ENCODE measurements around the gene RAD54L2. TPM values are rescaled to one million over a fixed set of nuclear protein-coding genes. Genes with fewer than 3 reads are reported as not detected.
"Not testable (repeated sequence)": the region's sequence is repeated elsewhere in the genome, so short reads cannot be mapped to it uniquely, and the experiment has no call there.

RAD54L2 gene
- total RNA-seq, 1 experiment from 2014 or later, result 5.8 TPM

DNA sequence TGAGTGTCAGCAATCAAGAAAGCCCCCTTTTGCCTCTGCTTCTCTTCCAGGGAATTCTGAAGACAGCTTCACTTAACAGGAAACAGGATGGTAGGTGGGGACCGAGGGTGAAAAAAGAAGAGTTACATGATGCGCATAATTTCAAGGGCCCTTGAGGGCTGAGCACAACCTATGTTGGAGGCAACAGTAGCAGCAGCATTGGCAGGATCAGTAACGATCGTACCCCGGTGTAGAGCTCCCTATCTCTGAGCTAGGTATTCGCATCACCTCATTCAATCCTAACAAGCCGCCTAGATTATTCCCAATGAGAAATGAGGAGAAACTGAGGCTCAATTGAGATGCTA lies 432 bp upstream of the RAD54L2 start:
- no peak for DNase-seq (ENCODE audit: low read depth)
- in situ Hi-C loops (cut with HindIII; ENCODE audit: low pct_unique_long_range_greater_than_20kb, low sequenced_read_pairs), result no loop called here

DNA sequence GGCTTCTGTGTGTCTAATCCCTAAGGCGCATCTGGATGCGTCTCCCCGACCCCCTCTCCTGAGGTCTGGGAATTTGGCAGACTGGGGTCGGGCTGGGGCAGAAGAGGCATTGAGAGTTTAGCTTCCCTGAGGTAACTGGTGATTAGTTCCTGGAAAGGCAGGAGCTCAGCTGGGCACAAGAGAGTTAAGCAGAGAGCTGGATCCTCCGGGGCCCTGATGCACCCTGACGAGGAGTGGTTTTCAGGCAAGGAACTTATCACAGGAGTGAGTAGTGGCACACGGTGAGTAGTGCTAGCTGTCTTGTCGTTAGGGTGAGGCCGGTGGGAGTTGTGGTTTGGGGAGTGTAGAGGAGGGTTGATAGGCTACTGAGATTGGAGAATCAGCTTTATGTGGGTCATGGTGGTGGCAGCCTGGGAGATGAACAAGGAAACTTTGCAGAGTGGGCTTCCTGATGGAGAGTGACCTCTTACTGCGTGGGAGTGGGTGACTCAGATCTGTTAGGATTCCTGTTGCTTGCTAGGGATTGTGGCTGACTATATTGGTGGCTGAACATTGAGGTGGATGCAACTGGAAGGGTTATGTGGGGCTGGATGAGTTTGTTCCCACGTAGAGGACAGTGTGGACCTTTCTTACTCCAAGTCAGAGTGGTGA lies 897 bp downstream of the RAD54L2 start:
- in situ Hi-C loops (cut with HindIII; ENCODE audit: low pct_unique_long_range_greater_than_20kb, low sequenced_read_pairs), result no loop called here

DNA sequence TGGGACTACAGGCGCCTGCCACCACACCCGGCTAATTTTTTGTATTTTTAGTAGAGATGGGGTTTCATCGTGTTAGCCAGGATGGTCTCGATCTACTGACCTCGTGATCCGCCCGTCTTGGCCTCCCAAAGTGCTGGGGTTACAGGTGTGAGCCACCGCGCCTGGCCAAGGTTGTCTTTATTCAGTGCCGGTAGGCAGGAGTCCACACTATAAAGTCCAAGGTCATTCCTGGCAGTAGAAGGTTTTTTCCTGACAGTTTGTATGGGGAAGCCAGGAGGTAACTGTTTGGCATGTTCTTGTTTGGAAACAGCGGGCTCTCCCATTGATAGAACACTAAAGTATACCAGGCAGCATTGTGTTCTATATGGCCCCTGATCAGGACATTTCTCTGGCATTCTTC lies 4.1 kb downstream of the RAD54L2 start:
- in situ Hi-C loops (cut with HindIII; ENCODE audit: low pct_unique_long_range_greater_than_20kb, low sequenced_read_pairs); DNase-seq (ENCODE audit: low read depth): not testable (repeated sequence)

More for the DNA sequence above, 897 bp downstream of the RAD54L2 start:
- DNase-seq (ENCODE audit: low read depth), result peak; percentile 30

DNA sequence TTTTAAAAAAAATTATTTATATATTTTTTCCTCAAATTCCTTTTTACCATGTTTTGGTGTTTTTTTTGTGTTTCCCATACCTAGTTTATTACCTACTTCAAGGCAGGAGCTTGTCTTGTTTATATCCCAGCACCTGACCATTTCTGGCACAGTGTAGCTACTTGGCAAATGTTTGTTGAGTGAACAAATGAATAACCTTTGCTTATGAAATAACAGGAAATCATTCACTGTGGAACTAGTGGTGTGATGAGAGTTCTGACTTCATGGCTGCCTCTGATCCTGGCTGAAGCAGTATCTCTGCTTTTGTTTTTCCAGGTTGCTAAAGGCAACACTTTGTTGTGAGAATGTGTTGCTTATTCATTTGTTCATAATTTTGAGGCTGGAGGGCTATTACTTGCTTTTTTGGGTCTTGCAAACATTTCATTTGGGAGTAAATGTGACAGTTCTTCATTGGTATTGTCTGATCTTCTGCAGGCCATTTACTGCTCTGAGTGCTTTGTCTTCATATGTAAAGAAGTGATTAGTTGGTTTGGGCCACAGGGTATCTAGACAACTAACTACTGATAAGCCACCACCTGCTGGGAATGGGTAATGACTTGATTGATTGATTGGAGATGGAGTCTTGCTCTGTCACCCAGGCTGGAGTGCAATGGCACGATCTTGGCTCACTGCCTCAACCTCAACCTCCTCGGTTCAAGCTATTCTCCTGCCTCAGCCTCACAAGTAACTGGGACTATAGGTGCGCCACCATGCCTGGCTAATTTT lies 5.7 kb downstream of the RAD54L2 start:
- in situ Hi-C loops (cut with HindIII; ENCODE audit: low pct_unique_long_range_greater_than_20kb, low sequenced_read_pairs), result no loop called here
- peak; percentile 14 for DNase-seq (ENCODE audit: low read depth)

DNA sequence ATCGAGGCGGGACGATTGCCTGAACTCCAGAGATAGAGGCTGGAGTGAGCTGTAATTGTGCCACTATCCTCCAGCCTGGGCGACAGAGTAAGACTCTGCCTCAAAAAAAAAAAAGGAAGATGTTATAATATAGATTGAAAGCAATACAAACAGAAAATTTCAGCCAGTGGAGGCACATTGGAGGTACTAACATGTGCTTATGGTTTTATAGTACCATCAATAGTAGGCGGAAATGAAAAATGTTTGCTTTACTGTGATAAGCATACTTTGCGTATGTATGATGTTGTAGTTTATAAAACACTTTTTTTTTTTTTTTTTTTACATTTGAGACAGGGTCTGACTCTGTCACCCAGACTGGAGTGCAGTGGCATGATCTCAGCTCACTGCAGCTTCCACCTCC lies 8.8 kb downstream of the RAD54L2 start:
- in situ Hi-C loops (cut with HindIII; ENCODE audit: low pct_unique_long_range_greater_than_20kb, low sequenced_read_pairs), result no loop called here
- no peak for DNase-seq (ENCODE audit: low read depth)

DNA sequence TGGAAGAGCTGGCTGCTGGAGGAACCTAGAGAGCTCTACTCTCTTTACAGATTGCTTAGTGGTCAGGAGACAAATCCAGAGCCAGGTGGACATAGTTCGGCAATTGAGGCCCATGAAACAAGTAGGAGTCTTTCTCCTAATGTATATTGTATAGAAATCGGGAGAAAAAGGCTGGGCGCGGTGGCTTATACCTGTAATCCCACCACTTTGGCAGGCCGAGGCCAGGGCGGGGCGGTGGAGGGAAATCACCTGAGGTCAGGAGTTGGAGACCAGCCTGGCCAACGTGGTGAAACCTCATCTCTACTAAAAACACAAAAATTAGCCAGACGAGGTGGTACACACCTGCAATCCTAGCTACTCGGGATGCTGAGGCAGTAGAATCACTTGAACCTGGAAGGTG lies 10.8 kb downstream of the RAD54L2 start:
- in situ Hi-C loops (cut with HindIII; ENCODE audit: low pct_unique_long_range_greater_than_20kb, low sequenced_read_pairs), result no loop called here

DNA sequence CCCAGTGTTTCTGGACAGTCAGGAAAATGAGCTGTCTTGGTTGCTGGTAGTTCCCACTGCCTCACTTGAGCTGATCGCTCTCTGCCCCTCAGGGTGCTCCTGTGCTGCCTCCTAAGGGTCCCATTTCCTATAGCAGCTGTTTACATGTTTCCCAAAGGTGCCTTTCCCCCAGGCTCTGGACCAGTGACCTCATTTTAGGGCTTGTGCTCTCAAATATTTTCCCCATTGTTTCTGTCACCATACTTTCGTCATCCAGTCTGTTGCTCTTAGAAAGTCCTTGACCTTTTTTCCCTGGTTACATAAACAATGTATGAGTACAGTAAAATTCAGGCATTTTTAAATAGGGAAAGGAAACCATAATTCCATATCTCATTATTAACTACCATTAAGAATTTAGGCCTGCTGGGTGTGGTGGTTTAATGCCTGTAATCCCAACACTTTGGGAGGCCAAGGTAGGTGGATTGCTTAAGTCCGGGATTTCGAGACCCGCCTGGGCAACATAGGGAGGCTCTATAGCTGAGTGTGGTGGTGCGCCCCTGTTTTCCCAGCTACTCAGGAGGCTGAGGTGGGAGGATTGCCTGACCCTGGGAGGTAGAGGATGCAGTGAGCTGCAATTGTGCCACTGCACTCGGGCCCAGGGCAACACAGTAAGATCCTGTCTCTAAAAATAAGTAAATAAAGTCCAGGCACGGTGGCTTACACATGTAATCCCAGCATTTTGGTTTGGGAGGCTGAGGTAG lies 11.7 kb downstream of the RAD54L2 start:
- in situ Hi-C loops (cut with HindIII; ENCODE audit: low pct_unique_long_range_greater_than_20kb, low sequenced_read_pairs), result no loop called here
- DNase-seq (ENCODE audit: low read depth), result no peak

More for the DNA sequence above, 10.8 kb downstream of the RAD54L2 start:
- no peak for DNase-seq (ENCODE audit: low read depth)

DNA sequence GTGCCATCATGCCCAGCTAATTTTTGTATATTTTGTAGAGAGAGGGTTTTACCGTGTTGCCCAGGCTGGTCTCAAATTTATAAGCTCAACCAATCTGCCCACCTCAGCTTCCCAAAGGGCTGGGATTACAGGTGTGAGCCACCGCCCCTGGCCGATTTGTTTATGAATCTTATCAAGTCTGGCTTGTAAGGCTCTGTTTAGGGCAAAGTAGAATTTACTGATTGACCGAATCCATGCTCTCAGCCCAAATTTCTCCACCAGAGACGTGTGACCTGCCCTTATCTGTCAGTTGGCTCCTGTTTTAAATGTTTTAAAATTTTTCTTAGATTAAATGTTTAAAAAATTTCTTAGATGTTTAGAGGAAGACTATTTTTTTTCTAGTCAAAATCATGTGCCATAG lies 19.5 kb downstream of the RAD54L2 start:
- in situ Hi-C loops (cut with HindIII; ENCODE audit: low pct_unique_long_range_greater_than_20kb, low sequenced_read_pairs), result no loop called here
- DNase-seq (ENCODE audit: low read depth), result no peak

DNA sequence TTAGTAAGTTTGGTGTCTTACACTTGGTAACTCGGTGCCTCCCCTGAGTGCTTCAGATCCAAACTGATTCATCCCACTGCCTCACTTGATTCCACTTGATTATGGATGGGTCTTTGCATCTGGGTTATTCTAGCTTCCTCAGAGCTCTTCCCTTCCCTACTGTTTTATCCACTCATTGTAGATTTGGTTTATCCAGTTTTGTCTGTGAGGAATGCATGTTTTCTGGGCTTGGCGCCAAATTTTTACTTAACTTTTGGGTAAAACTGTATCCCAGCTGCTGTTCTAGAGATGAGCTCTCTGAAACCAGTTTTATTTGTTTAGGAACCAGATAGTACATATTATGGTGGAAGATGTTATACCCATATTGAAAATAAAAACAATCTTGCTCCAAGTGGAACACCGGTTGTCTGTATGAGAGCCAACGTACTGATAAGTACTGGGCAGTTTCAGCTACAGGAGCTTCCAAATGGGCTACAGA lies 20.9 kb downstream of the RAD54L2 start:
- DNase-seq (ENCODE audit: low read depth), result no peak
- in situ Hi-C loops (cut with HindIII; ENCODE audit: low pct_unique_long_range_greater_than_20kb, low sequenced_read_pairs), result no loop called here

DNA sequence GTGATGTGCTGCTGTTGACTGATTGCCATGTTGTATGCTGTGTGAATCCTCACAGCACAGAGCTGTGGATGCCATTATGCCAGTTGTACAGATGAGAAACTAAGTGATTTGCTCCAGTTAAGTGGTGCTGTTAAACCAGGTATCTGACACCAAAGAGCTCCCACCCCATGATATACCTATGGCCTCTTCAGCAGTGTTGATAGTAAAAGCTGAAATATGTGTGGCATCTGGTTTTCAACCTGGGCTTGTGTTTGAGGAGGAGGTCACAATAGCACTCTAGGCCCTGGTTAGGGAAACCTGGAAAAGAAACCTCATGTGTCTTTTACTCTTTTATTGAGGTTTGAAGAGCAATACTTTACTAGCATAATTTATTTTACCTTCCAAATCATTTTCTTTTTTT lies 21.4 kb downstream of the RAD54L2 start:
- in situ Hi-C loops (cut with HindIII; ENCODE audit: low pct_unique_long_range_greater_than_20kb, low sequenced_read_pairs), result no loop called here
- DNase-seq (ENCODE audit: low read depth), result no peak

DNA sequence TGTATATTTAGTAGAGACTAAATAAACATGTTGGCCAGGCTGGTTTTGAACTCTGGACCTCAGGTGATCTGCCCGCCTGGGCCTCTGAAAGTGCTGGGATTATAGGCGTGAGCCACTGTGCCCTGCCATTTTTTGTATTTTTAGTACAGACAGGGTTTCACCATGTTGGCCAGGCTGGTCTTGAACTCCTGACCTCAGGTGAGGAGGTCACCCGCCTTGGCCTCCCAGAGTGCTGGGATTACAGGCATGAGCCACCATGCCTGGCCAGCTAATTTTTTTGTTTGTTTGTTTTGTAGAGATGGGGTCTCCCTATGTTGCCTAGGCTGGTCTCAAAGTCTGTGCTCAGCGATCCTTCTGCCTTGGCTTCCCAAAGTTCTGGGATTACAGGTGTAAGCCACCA lies 23.9 kb downstream of the RAD54L2 start:
- in situ Hi-C loops (cut with HindIII; ENCODE audit: low pct_unique_long_range_greater_than_20kb, low sequenced_read_pairs); DNase-seq (ENCODE audit: low read depth): not testable (repeated sequence)

DNA sequence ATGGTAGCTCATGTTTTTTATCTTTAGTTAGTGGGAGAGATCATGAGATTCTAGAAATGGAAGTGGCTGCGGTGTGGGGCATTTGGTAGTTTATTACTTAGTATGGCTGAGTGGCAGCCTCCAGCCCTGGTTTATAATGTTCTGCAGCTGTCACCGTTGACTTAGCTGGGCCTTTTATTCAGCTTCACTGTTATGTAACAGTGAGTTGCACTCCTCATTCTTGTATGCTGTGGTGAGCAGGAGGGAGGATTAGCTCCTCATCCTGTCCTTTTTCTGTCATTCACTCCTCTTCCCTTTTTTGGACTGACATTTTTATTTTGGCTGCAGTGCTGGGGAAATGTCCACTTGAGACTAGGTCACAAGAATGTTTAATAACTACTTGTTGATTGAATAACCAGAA lies 29.5 kb downstream of the RAD54L2 start:
- no peak for DNase-seq (ENCODE audit: low read depth)
- in situ Hi-C loops (cut with HindIII; ENCODE audit: low pct_unique_long_range_greater_than_20kb, low sequenced_read_pairs), result no loop called here

DNA sequence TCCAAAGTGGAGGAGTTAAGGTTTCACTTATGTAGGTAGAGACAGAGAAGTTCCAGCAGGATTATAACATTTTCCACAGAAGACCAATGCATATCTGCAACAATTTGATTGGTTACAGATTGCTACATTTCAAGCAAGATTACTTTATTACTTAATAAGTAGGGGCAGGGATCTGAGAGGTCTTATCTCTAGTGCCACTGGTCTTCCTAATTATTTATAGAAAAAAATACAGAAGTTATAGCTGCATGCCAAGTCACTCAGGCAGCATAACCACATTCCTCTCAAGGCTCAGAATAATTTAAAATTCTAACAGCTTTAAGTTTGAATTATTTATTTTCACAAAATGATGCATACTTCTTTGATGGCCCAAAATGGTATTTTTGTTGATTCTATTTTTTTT lies 30.5 kb downstream of the RAD54L2 start:
- in situ Hi-C loops (cut with HindIII; ENCODE audit: low pct_unique_long_range_greater_than_20kb, low sequenced_read_pairs), result no loop called here
- DNase-seq (ENCODE audit: low read depth), result no peak

DNA sequence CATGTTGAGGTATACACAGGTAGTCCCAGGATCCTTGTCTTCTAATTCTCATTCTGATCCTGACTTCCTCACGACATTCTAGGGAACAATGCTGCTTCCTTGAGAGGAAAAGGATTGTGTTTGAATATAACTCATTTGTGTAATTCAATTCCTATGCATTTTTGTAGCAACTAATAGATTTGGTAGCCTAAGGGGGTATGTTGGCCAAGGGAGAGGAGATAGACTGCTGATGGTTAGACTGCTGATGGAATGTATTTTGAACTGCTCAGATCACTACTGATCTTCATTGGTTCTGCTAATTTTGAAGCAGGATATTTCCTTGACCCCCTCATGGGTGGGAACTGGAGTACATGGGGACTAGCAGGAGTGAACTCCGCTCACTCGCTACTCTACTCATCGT lies 39.7 kb downstream of the RAD54L2 start:
- in situ Hi-C loops (cut with HindIII; ENCODE audit: low pct_unique_long_range_greater_than_20kb, low sequenced_read_pairs), result no loop called here
- no peak for DNase-seq (ENCODE audit: low read depth)

DNA sequence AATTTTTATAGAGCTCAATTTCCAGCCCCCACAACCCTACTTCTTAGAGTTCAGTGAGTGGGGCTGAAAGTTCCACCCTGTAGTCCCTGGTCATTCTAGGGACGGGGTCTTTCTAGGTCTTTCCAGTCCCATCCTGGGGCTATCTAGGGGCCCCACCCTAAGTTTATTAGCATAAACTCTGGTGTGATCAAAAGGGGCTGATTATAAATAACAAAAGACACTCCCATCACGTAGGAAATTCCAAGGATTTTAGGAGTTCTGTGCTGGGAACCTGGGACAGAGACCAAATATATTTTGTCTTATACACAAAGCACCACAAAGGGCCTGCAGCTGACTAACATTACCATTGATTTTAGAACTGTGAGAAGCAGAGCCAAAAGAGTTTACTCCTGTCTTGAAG lies 41.9 kb downstream of the RAD54L2 start:
- in situ Hi-C loops (cut with HindIII; ENCODE audit: low pct_unique_long_range_greater_than_20kb, low sequenced_read_pairs), result no loop called here
- no peak for DNase-seq (ENCODE audit: low read depth)

DNA sequence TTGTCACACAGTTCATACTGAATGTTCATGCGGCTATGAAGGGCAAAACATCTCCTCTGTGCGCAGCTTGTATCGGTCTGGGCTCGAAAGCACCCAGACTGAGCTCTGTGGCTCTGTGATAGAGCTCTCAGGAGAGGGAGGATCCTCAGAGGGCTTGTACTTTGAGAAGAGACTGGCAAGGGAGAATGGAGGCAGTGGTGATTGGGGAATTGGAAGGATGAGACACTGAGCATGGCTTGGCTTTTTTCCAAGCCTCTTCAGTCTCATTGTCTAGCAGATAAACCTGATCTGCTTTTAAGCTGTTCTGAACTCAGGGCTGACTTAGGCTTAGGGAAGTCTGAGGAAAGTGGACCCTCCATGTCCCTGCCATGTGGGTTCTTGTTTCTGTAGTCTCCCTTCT lies 43.0 kb downstream of the RAD54L2 start:
- DNase-seq (ENCODE audit: low read depth), result no peak
- in situ Hi-C loops (cut with HindIII; ENCODE audit: low pct_unique_long_range_greater_than_20kb, low sequenced_read_pairs), result no loop called here

DNA sequence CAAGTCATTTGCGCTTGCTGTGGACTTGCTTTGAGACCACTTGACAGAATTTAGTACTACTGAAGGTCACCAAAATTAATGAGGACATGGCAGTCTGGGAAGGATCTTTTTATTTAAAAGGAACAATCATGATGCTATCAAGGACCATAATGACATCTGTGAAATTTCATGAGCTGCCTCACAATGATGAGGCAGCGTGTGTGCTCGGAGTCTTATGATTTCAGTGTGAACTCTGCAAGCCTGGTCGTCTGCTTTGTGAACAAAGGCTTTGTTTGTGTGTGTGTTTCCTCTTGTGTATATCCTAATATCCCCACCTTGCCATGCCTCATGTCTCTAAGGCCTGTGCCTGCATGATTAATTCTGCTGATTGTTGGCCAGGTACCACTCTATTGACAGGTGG lies 46.7 kb downstream of the RAD54L2 start:
- no peak for DNase-seq (ENCODE audit: low read depth)
- in situ Hi-C loops (cut with HindIII; ENCODE audit: low pct_unique_long_range_greater_than_20kb, low sequenced_read_pairs), result no loop called here

DNA sequence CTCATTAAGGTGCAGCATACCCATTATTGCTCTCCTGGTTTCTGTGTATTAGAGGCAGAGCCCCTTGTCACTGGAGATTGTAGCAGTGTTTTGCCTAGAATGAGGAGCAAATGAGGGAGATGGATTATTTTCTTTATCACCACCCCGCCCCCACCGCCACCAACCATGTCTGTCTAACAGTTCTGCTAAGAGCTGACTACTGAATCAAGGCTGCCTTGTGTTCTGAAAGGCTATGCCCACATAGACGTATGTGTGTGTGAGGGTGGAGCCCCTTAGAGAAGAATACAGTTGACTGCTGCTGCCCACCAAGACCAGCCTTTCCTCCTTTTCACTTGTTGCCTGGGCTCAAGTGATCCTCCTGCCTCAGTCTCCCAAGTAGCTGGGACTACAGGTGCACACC lies 47.4 kb downstream of the RAD54L2 start:
- in situ Hi-C loops (cut with HindIII; ENCODE audit: low pct_unique_long_range_greater_than_20kb, low sequenced_read_pairs), result no loop called here
- DNase-seq (ENCODE audit: low read depth), result no peak
